Natural killer cell (primary cell): Measurements from ENCODE around the gene TSPAN11. TPM values are rescaled to one million over a fixed set of nuclear protein-coding genes. Genes with fewer than 3 reads are reported as not detected.
"Not testable (repeated sequence)": the region's sequence is repeated elsewhere in the genome, so short reads cannot be mapped to it uniquely, and the experiment has no call there.

ENCODE experiments used
- ATAC-seq, 3 donors: fragments of 150-1000 bp in 2 of 3; fragments of 200-7000 bp in 1 of 3; cut with Tn5 transposase; 1 replicate in 1 of 3; 2 replicates in 2 of 3; pipeline ENCODE4 v1.10.0; 2021; ENCODE audit warnings: mild to moderate bottlenecking in 2 of 3, moderate library complexity in 2 of 3
- DNase-seq, 2 donors: peaks; one replicate each; pipeline versions ENCODE4 v3.0.0 to v3.0.0-alpha.2; 2013 to 2021; ENCODE audit warnings: mixed read lengths in 1 of 2
- H3K27ac ChIP-seq: one replicate; pipeline ENCODE4 v1.5.1; 2013; ENCODE audit warnings: mild to moderate bottlenecking, low read length
- H3K27me3 ChIP-seq: one replicate; pipeline ENCODE4 v1.6.1; 2013; ENCODE audit warnings: low read length; ENCODE audit not compliant: control insufficient read depth, insufficient read depth
- H3K36me3 ChIP-seq: one replicate; pipeline ENCODE4 v1.6.1; 2013; ENCODE audit warnings: low read length; ENCODE audit not compliant: control insufficient read depth, insufficient read depth
- H3K4me1 ChIP-seq: one replicate; pipeline ENCODE4 v1.6.1; 2013; ENCODE audit warnings: low read length; ENCODE audit not compliant: control insufficient read depth, insufficient read depth
- H3K4me3 ChIP-seq: one replicate; pipeline ENCODE4 v1.5.1; 2013; ENCODE audit warnings: low read length
- H3K9me3 ChIP-seq: one replicate; pipeline ENCODE4 v1.6.1; 2013; ENCODE audit warnings: low read length; ENCODE audit not compliant: control insufficient read depth, insufficient read depth
- H3K27ac Mint-ChIP-seq, 2 donors: one replicate each; pipeline ENCODE4 v1.8.0; 2022; ENCODE audit warnings: mild to moderate bottlenecking in 2 of 2, mixed read lengths in 2 of 2, moderate library complexity in 1 of 2
- H3K27me3 Mint-ChIP-seq, 2 donors: one replicate each; pipeline ENCODE4 v1.8.0; 2022; ENCODE audit warnings: low read depth in 2 of 2, mixed read lengths in 2 of 2
- H3K36me3 Mint-ChIP-seq: one replicate; pipeline ENCODE4 v1.8.0; 2022; ENCODE audit warnings: mixed read lengths
- H3K4me1 Mint-ChIP-seq, 2 donors: one replicate each; pipeline ENCODE4 v1.8.0; 2022; ENCODE audit warnings: mixed read lengths in 2 of 2
- H3K4me3 Mint-ChIP-seq: one replicate; pipeline ENCODE4 v1.8.0; 2022; ENCODE audit warnings: mild to moderate bottlenecking, moderate library complexity, mixed read lengths
- H3K9me3 Mint-ChIP-seq, 2 donors: one replicate each; pipeline ENCODE4 v1.8.0; 2022; ENCODE audit warnings: mixed read lengths in 2 of 2
- CTCF ChIP-seq: fragments of 200-600 bp; IDR thresholded peaks from one replicate; pipeline ENCODE4 v1.8.0; 2022; ENCODE audit warnings: antibody characterized with exemption
- WGBS: methylation state at CpG from one replicate; pipeline ENCODE4 v1.1.7; 2013; ENCODE audit warnings: missing lambda C conversion rate; ENCODE audit not compliant: insufficient coverage; 5-methylcytosine and 5-hydroxymethylcytosine counted together
- intact Hi-C: fragments of 100-400 bp; cut with micrococcal nuclease; formaldehyde crosslinking; loops from one replicate; pipeline ENCODE4 v1.14.2; 2022
- total RNA-seq, 4 donors: library from RNA; stranded (reverse); fragments of 120-200 nt in 1 of 4; gene quantifications; one replicate each; pipeline versions ENCODE4 v1.2.3 to v1.2.4, GENCODE V29; 2013 to 2022

The TSPAN11 gene
- total RNA-seq, 3 donors from 2014 or later (not counting 1 experiment from before 2014, with no cell fraction given), result not detected

DNA sequence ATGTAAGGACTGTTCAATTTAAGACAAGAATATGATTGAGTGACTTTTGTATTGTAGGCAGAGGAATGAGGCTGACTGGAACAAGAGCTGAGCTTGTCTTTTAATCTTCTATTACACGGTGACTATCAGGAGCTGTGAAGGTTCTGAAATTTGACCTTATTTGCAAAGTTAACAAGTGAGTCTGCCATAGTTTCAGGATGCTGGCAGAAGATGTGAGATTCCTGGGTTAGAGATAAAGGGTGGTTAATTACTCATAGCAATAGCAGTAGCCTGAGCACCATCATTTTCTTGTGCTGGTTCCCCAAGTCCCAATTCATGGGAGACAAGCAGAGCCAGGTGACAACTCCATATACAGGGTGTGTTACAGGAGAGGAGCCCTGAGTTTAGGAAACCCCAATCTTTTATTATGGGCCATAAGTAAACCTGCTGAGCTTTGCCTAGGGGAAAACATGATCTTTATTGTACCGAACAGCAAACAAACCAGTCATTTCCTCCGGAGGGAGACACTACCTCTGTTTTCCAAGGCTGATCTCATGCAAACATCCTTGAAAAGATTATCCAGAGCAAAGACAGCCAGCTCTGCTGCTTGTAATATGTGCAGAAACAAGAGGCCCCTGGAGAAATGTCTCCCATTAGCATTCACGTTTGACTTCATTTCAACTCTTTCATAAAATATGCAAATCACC, 95.4 kb downstream of the TSPAN11 start:
- TF ChIP-seq CTCF, result no peak
- no peaks in the 10 kb centered on the region for H3K36me3 Mint-ChIP-seq
- 85% methylated on average over 4 of the region's 4 CpGs for WGBS

DNA sequence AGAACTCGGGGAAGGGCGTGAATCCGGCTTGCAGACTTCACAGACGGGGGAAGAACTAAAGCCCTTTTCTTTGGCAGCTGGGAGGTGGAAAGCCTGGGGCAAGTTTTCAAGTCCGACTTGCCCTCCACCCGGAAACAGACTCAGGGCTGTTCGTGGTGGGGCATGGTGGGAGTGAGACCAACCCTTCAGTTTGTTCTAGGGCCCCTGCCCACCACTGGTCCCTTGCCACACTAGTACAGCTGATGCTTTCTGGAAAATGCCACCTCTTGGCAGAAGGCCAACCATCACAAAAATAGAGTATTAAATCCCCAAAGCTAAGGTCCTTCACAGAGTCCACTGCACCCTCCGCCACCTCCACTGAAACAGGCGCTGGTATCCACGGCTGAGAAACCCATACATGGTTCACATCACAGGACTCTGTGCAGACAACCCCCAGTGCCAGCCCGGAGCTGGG, 96.8 kb downstream of the TSPAN11 start:
- Histone ChIP-seq H3K4me1 (no peaks in the 10 kb centered on the region), H3K9me3 (no peaks in the 10 kb centered on the region), H3K27ac (no peak overlapping the region), H3K27me3 (peaks cover 2% of the 10 kb centered on the region), H3K4me3 (no peak overlapping the region), H3K36me3 (no peaks in the 10 kb centered on the region)
- no peak for ATAC-seq
- Mint-ChIP-seq H3K9me3 (no peaks in the 10 kb centered on the region), H3K4me3 (no peak overlapping the region), H3K4me1 (no peaks in the 10 kb centered on the region), H3K27me3 (peaks cover 0 to 2% of the 10 kb centered on the region in 2 donors), H3K27ac (no peak overlapping the region), H3K36me3 (no peaks in the 10 kb centered on the region)
- TF ChIP-seq CTCF, result no peak
- intact Hi-C loops, result no loop called here
- DNase-seq, result no peak
- WGBS, result 91% methylated on average over 10 of the region's 11 CpGs

More for the DNA sequence above, 95.4 kb downstream of the TSPAN11 start:
- no peaks in the 10 kb centered on the region for H3K4me1 ChIP-seq
- H3K27me3 Mint-ChIP-seq, result no peaks in the 10 kb centered on the region
- no peaks in the 10 kb centered on the region for H3K4me1 Mint-ChIP-seq
- H3K4me3 ChIP-seq, result no peak overlapping the region
- intact Hi-C loops, result no loop called here
- H3K27ac Mint-ChIP-seq, result no peak overlapping the region
- peaks cover 2% of the 10 kb centered on the region for H3K27me3 ChIP-seq
- ATAC-seq, result no peak
- H3K27ac ChIP-seq, result no peak overlapping the region
- H3K9me3 Mint-ChIP-seq, result no peaks in the 10 kb centered on the region
- no peaks in the 10 kb centered on the region for H3K9me3 ChIP-seq
- no peak overlapping the region for H3K4me3 Mint-ChIP-seq
- H3K36me3 ChIP-seq, result no peaks in the 10 kb centered on the region
- DNase-seq, result no peak

GRCh38 chr12:31026202-31026601, 99.7 kb downstream of the TSPAN11 start:
- no peak overlapping the region for H3K27ac Mint-ChIP-seq
- no peak for TF ChIP-seq CTCF
- no peaks in the 10 kb centered on the region for H3K36me3 Mint-ChIP-seq
- no peaks in the 10 kb centered on the region for H3K9me3 ChIP-seq
- no peak overlapping the region for H3K4me3 Mint-ChIP-seq
- no peak overlapping the region for H3K4me3 ChIP-seq
- H3K4me1 Mint-ChIP-seq, result no peaks in the 10 kb centered on the region
- H3K27me3 Mint-ChIP-seq, result peaks cover 0 to 2% of the 10 kb centered on the region in 2 donors
- H3K36me3 ChIP-seq, result no peaks in the 10 kb centered on the region
- no peak overlapping the region for H3K27ac ChIP-seq
- ATAC-seq (no peak), DNase-seq (no peak)
- intact Hi-C loops, result no loop called here
- no peaks in the 10 kb centered on the region for H3K27me3 ChIP-seq
- no peaks in the 10 kb centered on the region for H3K9me3 Mint-ChIP-seq
- 88% methylated on average over 7 of the region's 7 CpGs for WGBS
- H3K4me1 ChIP-seq, result no peaks in the 10 kb centered on the region

DNA sequence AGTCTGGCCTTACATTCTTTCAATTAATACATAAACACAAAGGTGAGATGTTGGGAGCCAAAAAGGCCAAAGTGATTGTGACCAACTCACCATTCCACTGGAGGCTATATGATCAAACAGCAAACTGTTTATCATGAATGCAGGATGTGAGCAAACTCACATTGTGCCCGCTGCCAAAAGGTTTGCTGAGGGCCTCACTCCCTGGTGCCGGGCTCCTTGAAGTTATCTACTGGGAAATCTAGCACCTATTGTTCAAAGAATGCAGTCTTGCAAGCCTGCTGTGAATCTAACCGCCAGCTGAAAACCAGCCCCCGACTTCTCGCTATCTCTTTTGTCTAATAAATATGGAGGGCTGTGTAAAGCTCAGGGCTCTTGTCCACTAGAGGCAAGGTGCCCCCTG, 100.5 kb downstream of the TSPAN11 start:
- H3K4me1 ChIP-seq, H3K27ac Mint-ChIP-seq, H3K27ac ChIP-seq, H3K9me3 ChIP-seq, H3K36me3 ChIP-seq, H3K4me1 Mint-ChIP-seq, H3K27me3 ChIP-seq, ATAC-seq, H3K27me3 Mint-ChIP-seq, DNase-seq, H3K36me3 Mint-ChIP-seq, H3K4me3 ChIP-seq, H3K4me3 Mint-ChIP-seq, H3K9me3 Mint-ChIP-seq, intact Hi-C loops: not testable (repeated sequence)
- 91% methylated on average over 5 of the region's 5 CpGs for WGBS
